Measurements from ENCODE around the gene LRRC55.

LRRC55 gene

GRCh38 chr11:57203882-57204480 is 22.2 kb downstream of the LRRC55 start:
- DNase-seq = no peak

- no peak for DNase-seq
These were observed 23.4 kb downstream of the LRRC55 start for GRCh38 chr11:57205041-57205641.

GRCh38 chr11:57207168-57207567 is 25.4 kb downstream of the LRRC55 start:
- no peak for DNase-seq

- no peak for DNase-seq
These were observed 29.0 kb downstream of the LRRC55 start for GRCh38 chr11:57210781-57211180.

- DNase-seq = no peak
These were observed 31.8 kb downstream of the LRRC55 start for GRCh38 chr11:57213342-57214097.

GRCh38 chr11:57214098-57214417 is 32.3 kb downstream of the LRRC55 start:
- no peak for DNase-seq

GRCh38 chr11:57214494-57214893 is 32.7 kb downstream of the LRRC55 start:
- DNase-seq = no peak

- no peak for DNase-seq
These were observed 34.7 kb downstream of the LRRC55 start for GRCh38 chr11:57216463-57216862.

- no peak for DNase-seq
These were observed 35.3 kb downstream of the LRRC55 start for GRCh38 chr11:57217053-57217452.

GRCh38 chr11:57219021-57219627 is 37.4 kb downstream of the LRRC55 start:
- DNase-seq = no peak

GRCh38 chr11:57222239-57222638 is 40.5 kb downstream of the LRRC55 start:
- DNase-seq = no peak

- no peak for DNase-seq
These were observed 41.8 kb downstream of the LRRC55 start for GRCh38 chr11:57223601-57224000.

- no peak for DNase-seq
These were observed 42.4 kb downstream of the LRRC55 start for GRCh38 chr11:57224128-57224527.

- no peak for DNase-seq
These were observed 42.8 kb downstream of the LRRC55 start for GRCh38 chr11:57224537-57224936.

GRCh38 chr11:57228600-57228999 is 46.8 kb downstream of the LRRC55 start:
- no peak for DNase-seq

GRCh38 chr11:57230316-57230715 is 48.6 kb downstream of the LRRC55 start:
- DNase-seq = no peak

GRCh38 chr11:57230791-57231538 is 49.2 kb downstream of the LRRC55 start:
- no peak for DNase-seq

- no peak for DNase-seq
These were observed 49.9 kb downstream of the LRRC55 start for GRCh38 chr11:57231539-57232253.

GRCh38 chr11:57233702-57234101 is 51.9 kb downstream of the LRRC55 start:
- DNase-seq = no peak

GRCh38 chr11:57235761-57236703 is 54.3 kb downstream of the LRRC55 start:
- no peak for DNase-seq

GRCh38 chr11:57237204-57237681 is 55.5 kb downstream of the LRRC55 start, which contains the start of gene APLNR:
Gene APLNR (minus strand): TSS chr11:57237250. CDS start chr11:57237004, 246 bp downstream.
- no peak for DNase-seq

Data from DMS153 (cell line).